ENCODE measurements around the gene TNFAIP8L2. TPM values are rescaled to one million over a fixed set of nuclear protein-coding genes. Genes with fewer than 3 reads are reported as not detected.

Gene TNFAIP8L2
- total RNA-seq, 4 donors from 2014 or later, result 2.0 to 5.2 (median 4.2) TPM

- Histone ChIP-seq H3K4me1 (peaks cover 3 to 30% (median 18%) of the 10 kb centered on the region in 4 donors), H3K27me3 (peaks cover 9% of the 10 kb centered on the region), H3K36me3 (no peaks in the 10 kb centered on the region), H3K9me3 (no peaks in the 10 kb centered on the region), H3K4me3 (no peak overlapping the region), H3K27ac (peak overlapping the region in 1 of 4 donors; percentile 70)
- in situ Hi-C loops (cut with MboI; ENCODE audit: low pct_ligation_motif_present in 1 of 4, low pct_unique_long_range_greater_than_20kb in 1 of 4, low sequenced_read_pairs in 3 of 4), result no loop called here
- no peak for TF ChIP-seq POLR2AphosphoS5 (IDR thresholded peaks at IDR 0.05)
- intact Hi-C loops (cut with DNase I; ENCODE audit: low total_unique reads), result no loop called here
- no peak for DNase-seq
- WGBS, 2 donors (ENCODE audit: low coverage in 1 of 2), result 42 to 80% methylated on average over 2 to 5 of the region's 5 CpGs
Measured at GRCh38 chr1:151143986-151144385, 12.5 kb upstream of the TNFAIP8L2 start.

- H3K4me1 ChIP-seq, result peaks cover 3 to 30% (median 18%) of the 10 kb centered on the region in 4 donors
- peak overlapping the region in 1 of 4 donors; percentile 80 for H3K4me3 ChIP-seq
- H3K27ac ChIP-seq, result peak overlapping the region in 3 of 4 donors; percentile 70 to 87 (median 85)
Measured at GRCh38 chr1:151144474-151145303, 11.8 kb upstream of the TNFAIP8L2 start.

GRCh38 chr1:151145304-151146071 is 11.0 kb upstream of the TNFAIP8L2 start:
- no peak for TF ChIP-seq EP300 (IDR thresholded peaks at IDR 0.05; ENCODE audit: low read depth)
- TF ChIP-seq POLR2AphosphoS5 (IDR thresholded peaks at IDR 0.05), result no peak
- TF ChIP-seq CTCF (IDR thresholded peaks at IDR 0.05), result no peak
- TF ChIP-seq POLR2A (IDR thresholded peaks at IDR 0.05), result no peak
- DNase-seq, result no peak
- intact Hi-C loops (cut with DNase I; ENCODE audit: low total_unique reads), result no loop called here
- H3K27ac ChIP-seq, result peak overlapping the region in 3 of 4 donors; percentile 70 to 87 (median 85)
- 28 to 43% methylated on average over 8 to 42 of the region's 43 CpGs for WGBS, 2 donors (ENCODE audit: low coverage in 1 of 2)
- in situ Hi-C loops (cut with MboI; ENCODE audit: low pct_ligation_motif_present in 1 of 4, low pct_unique_long_range_greater_than_20kb in 1 of 4, low sequenced_read_pairs in 3 of 4), result no loop called here
- no peaks in the 10 kb centered on the region for H3K9me3 ChIP-seq
- H3K4me1 ChIP-seq, result peaks cover 3 to 30% (median 18%) of the 10 kb centered on the region in 4 donors
- H3K36me3 ChIP-seq, result no peaks in the 10 kb centered on the region
- peaks cover 9% of the 10 kb centered on the region for H3K27me3 ChIP-seq
- peak overlapping the region; percentile 68 to 80 (median 76) for H3K4me3 ChIP-seq

More at GRCh38 chr1:151144474-151145303, 11.8 kb upstream of the TNFAIP8L2 start:
- in situ Hi-C loops (cut with MboI; ENCODE audit: low pct_ligation_motif_present in 1 of 4, low pct_unique_long_range_greater_than_20kb in 1 of 4, low sequenced_read_pairs in 3 of 4) (no loop called here), intact Hi-C loops (cut with DNase I; ENCODE audit: low total_unique reads) (no loop called here)
- TF ChIP-seq EP300 (IDR thresholded peaks at IDR 0.05; ENCODE audit: low read depth) (no peak), POLR2AphosphoS5 (IDR thresholded peaks at IDR 0.05) (no peak), POLR2A (IDR thresholded peaks at IDR 0.05) (no peak), CTCF (IDR thresholded peaks at IDR 0.05) (no peak)
- peaks cover 9% of the 10 kb centered on the region for H3K27me3 ChIP-seq
- whole genome bisulfite sequencing, 2 donors (ENCODE audit: low coverage in 1 of 2), result 69 to 100% methylated on average over 1 to 7 of the region's 7 CpGs
- no peaks in the 10 kb centered on the region for H3K9me3 ChIP-seq
- H3K36me3 ChIP-seq, result no peaks in the 10 kb centered on the region
- DNase-seq, result no peak

GRCh38 chr1:151146072-151146411 is 10.4 kb upstream of the TNFAIP8L2 start:
- peak overlapping the region; percentile 68 to 80 (median 76) for H3K4me3 ChIP-seq
- intact Hi-C loops (cut with DNase I; ENCODE audit: low total_unique reads) (no loop called here), in situ Hi-C loops (cut with MboI; ENCODE audit: low pct_ligation_motif_present in 1 of 4, low pct_unique_long_range_greater_than_20kb in 1 of 4, low sequenced_read_pairs in 3 of 4) (no loop called here)
- peaks cover 9% of the 10 kb centered on the region for H3K27me3 ChIP-seq
- no peaks in the 10 kb centered on the region for H3K9me3 ChIP-seq
- DNase-seq, result no peak
- H3K27ac ChIP-seq, result peak overlapping the region; percentile 63 to 87 (median 78)
- H3K36me3 ChIP-seq, result no peaks in the 10 kb centered on the region
- 1% methylated on average over 26 of the region's 26 CpGs; no CpG with 5 or more reads in 1 of the 2 donors for WGBS, 2 donors (ENCODE audit: low coverage in 1 of 2)
- peaks cover 3 to 30% (median 18%) of the 10 kb centered on the region in 4 donors for H3K4me1 ChIP-seq
- no peak for TF ChIP-seq POLR2A (IDR thresholded peaks at IDR 0.05)
- no peak for TF ChIP-seq EP300 (IDR thresholded peaks at IDR 0.05; ENCODE audit: low read depth)
- no peak for TF ChIP-seq CTCF (IDR thresholded peaks at IDR 0.05)
- TF ChIP-seq POLR2AphosphoS5 (IDR thresholded peaks at IDR 0.05), result no peak

Measured in transverse colon (tissue), 4 donors.